GM12878 (cell line): ENCODE data around the gene MAMDC4. TPM values are rescaled to one million over a fixed set of nuclear protein-coding genes. Genes with fewer than 3 reads are reported as not detected.

ENCODE experiments used
- BRCA1 ChIP-seq: IDR thresholded peaks from 2 replicates; pipeline ENCODE4 v1.6.1; 2011; ENCODE audit warnings: low read depth, low read length, improper control_type of control experiment
- CHD1 ChIP-seq: IDR thresholded peaks from 2 replicates; pipeline ENCODE4 v1.6.1; 2012; ENCODE audit warnings: low read depth, low read length, improper control_type of control experiment
- EED ChIP-seq: sonication (generic); IDR thresholded peaks from 2 replicates; pipeline ENCODE4 v1.6.1; 2016; ENCODE audit warnings: antibody characterized with exemption, low read depth
- IKZF2 ChIP-seq, 2 experiments: fragments of 450-650 bp; IDR thresholded peaks; 2 replicates each; pipeline ENCODE4 v1.6.1; 2017; ENCODE audit warnings: mild to moderate bottlenecking in 2 of 2, moderate library complexity in 2 of 2
- MEF2A ChIP-seq: IDR thresholded peaks from 2 replicates; pipeline ENCODE4 v1.6.1; 2011; ENCODE audit warnings: low read depth, mild to moderate bottlenecking, low read length, moderate library complexity; ENCODE audit not compliant: insufficient read depth
- MEF2B ChIP-seq: fragments of 450-650 bp; IDR thresholded peaks from 2 replicates; pipeline ENCODE4 v1.6.1; 2018; ENCODE audit warnings: mild to moderate bottlenecking, moderate library complexity; ENCODE audit not compliant: partially characterized antibody, poor library complexity, severe bottlenecking
- MYC ChIP-seq: IDR thresholded peaks from 2 replicates; pipeline ENCODE4 v1.6.1; 2011; ENCODE audit warnings: mild to moderate bottlenecking, low read length, moderate library complexity, inconsistent platforms; ENCODE audit not compliant: insufficient read depth, insufficient replicate concordance, insufficient read length, severe bottlenecking
- RFX5 ChIP-seq: IDR thresholded peaks from 2 replicates; pipeline ENCODE4 v1.6.1; 2011; ENCODE audit warnings: low read depth, low read length, improper control_type of control experiment
- SMAD1 ChIP-seq: fragments of 450-650 bp; IDR thresholded peaks from 2 replicates; pipeline ENCODE4 v1.6.1; 2018; ENCODE audit warnings: mild to moderate bottlenecking, low read depth; ENCODE audit not compliant: partially characterized antibody
- YY1 ChIP-seq: IDR thresholded peaks from 2 replicates; pipeline ENCODE4 v1.6.1; 2011; ENCODE audit warnings: low read depth, mild to moderate bottlenecking, low read length
- ZSCAN29 ChIP-seq: fragments of 450-650 bp; IDR thresholded peaks from 2 replicates; pipeline ENCODE4 v1.6.1; 2017; ENCODE audit warnings: mild to moderate bottlenecking, moderate library complexity
- polyA plus RNA-seq, 11 experiments: library from polyadenylated mRNA; depleted of rRNA in 4 of 11; unstranded in 6 of 11; stranded (reverse) in 5 of 11; fragments of >200 nt; fragmentation: Nextera tagmentation in 4 of 11; fragmentation: Illumina TruSeq in 1 of 11; extraction: Ambion mirVana in 4 of 11; extraction: Trizol in 1 of 11; gene quantifications; 1 replicate in 1 of 11; 2 replicates in 10 of 11; pipeline versions ENCODE4 v1.2.1 to v1.2.3, GENCODE V29; 2011 to 2016; ENCODE audit warnings: inconsistent platforms in 2 of 11, missing spikeins in 2 of 11, low read depth in 1 of 11
- total RNA-seq, 4 experiments: library from RNA; depleted of rRNA in 3 of 4; stranded (reverse); fragments of >200 nt in 3 of 4; fragmentation: Illumina TruSeq in 1 of 4; extraction: Trizol in 1 of 4; gene quantifications; 2 replicates each; pipeline versions ENCODE4 v1.2.1 to v1.2.3, GENCODE V29; 2013 to 2021
- TF ChIP-seq, protein P1 (sequence below): fragments of 450-650 bp; formaldehyde crosslinking; IDR thresholded peaks from 2 replicates; pipeline ENCODE4 v1.4.0; 2020; ENCODE audit warnings: mild to moderate bottlenecking, moderate library complexity
- TF ChIP-seq, protein P2 (sequence below): IDR thresholded peaks from 2 replicates; pipeline ENCODE4 v1.6.1; 2012; ENCODE audit warnings: low read length, inconsistent platforms
- TF ChIP-seq, protein P3 (sequence below): fragments of 450-650 bp; IDR thresholded peaks from 2 replicates; pipeline ENCODE4 v1.6.1; 2016; ENCODE audit warnings: mild to moderate bottlenecking
- TF ChIP-seq, protein P4 (sequence below), 3 experiments: IDR thresholded peaks in 2 of 3; conservative IDR thresholded peaks in 1 of 3; 2 replicates each; pipeline ENCODE4 v1.5.1; 2011; ENCODE audit warnings: low read depth in 3 of 3, low read length in 3 of 3, mild to moderate bottlenecking in 3 of 3, control low read depth in 2 of 3, moderate library complexity in 2 of 3, inconsistent platforms in 1 of 3, mixed read lengths in 1 of 3; ENCODE audit not compliant: control insufficient read depth in 2 of 3, insufficient read depth in 1 of 3; ENCODE audit errors: extremely low read depth in 1 of 3

The MAMDC4 gene
- total and polyA plus RNA-seq, 10 of the 15 experiments (the other 5 are each of a cell fraction or from before 2014, with no cell fraction given): 0.22 to 5.7 (median 2.4) TPM; not detected in 1

DNA sequence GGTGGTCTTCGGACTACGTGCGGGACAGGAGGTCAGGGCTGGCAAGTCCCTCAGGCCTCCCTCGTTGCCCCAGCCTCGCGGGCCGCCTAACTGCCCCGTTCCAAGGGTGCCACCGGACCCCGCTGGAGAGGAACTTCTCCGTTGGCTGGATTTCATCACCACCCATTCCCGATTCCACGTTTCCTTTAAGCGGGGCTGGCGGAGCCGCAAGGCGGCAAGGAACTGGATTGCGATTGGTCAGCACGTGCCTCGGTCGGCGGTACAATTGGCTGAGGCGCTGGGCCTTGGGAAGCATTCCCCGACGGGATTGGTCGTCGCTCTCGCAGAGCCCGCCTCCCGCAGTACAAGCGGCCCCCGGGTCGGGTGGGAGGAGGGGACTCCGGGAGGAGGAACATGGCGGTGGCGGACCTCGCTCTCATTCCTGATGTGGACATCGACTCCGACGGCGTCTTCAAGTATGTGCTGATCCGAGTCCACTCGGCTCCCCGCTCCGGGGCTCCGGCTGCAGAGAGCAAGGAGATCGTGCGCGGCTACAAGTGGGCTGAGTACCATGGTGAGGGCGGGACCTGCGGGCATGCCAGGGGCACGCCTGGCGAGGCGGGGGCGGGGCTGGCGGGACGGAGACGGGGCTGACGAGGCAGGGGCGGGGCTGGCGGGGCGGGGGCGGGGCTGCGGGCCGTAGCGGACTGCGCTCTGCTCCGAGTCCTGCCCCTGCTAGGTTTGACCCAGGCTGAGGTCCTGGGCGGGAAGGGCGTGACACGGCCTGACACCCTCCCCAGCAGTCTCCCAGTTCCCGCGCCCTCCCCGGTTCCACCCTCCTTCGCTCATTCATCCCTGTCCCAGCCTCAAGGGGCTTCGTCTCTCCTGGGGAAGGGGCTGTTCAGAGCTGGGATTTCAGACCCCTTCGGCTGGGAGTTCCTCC, 2.8 kb upstream of the MAMDC4 start, which contains the start of gene PHPT1 (continued):
- TF ChIP-seq, protein P1, sequence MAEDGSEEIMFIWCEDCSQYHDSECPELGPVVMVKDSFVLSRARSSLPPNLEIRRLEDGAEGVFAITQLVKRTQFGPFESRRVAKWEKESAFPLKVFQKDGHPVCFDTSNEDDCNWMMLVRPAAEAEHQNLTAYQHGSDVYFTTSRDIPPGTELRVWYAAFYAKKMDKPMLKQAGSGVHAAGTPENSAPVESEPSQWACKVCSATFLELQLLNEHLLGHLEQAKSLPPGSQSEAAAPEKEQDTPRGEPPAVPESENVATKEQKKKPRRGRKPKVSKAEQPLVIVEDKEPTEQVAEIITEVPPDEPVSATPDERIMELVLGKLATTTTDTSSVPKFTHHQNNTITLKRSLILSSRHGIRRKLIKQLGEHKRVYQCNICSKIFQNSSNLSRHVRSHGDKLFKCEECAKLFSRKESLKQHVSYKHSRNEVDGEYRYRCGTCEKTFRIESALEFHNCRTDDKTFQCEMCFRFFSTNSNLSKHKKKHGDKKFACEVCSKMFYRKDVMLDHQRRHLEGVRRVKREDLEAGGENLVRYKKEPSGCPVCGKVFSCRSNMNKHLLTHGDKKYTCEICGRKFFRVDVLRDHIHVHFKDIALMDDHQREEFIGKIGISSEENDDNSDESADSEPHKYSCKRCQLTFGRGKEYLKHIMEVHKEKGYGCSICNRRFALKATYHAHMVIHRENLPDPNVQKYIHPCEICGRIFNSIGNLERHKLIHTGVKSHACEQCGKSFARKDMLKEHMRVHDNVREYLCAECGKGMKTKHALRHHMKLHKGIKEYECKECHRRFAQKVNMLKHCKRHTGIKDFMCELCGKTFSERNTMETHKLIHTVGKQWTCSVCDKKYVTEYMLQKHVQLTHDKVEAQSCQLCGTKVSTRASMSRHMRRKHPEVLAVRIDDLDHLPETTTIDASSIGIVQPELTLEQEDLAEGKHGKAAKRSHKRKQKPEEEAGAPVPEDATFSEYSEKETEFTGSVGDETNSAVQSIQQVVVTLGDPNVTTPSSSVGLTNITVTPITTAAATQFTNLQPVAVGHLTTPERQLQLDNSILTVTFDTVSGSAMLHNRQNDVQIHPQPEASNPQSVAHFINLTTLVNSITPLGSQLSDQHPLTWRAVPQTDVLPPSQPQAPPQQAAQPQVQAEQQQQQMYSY (CRISPR knock-in tag): no peak
- TF ChIP-seq RFX5 (no peak), BRCA1 (no peak), MYC (no peak), EED (peak; percentile 44; the same call in 1 of the 2 replicates), MEF2A (no peak), MEF2B (no peak), ZSCAN29 (no peak), SMAD1 (peak; percentile 25), CHD1 (no peak), IKZF2 (IDR thresholded peaks at IDR 0.05) (peak; percentile 70 to 78; a peak in 3 of 4 replicates), YY1 (peak; percentile 92)
- TF ChIP-seq, protein P2, sequence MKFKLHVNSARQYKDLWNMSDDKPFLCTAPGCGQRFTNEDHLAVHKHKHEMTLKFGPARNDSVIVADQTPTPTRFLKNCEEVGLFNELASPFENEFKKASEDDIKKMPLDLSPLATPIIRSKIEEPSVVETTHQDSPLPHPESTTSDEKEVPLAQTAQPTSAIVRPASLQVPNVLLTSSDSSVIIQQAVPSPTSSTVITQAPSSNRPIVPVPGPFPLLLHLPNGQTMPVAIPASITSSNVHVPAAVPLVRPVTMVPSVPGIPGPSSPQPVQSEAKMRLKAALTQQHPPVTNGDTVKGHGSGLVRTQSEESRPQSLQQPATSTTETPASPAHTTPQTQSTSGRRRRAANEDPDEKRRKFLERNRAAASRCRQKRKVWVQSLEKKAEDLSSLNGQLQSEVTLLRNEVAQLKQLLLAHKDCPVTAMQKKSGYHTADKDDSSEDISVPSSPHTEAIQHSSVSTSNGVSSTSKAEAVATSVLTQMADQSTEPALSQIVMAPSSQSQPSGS: no peak
- TF ChIP-seq, protein P3, sequence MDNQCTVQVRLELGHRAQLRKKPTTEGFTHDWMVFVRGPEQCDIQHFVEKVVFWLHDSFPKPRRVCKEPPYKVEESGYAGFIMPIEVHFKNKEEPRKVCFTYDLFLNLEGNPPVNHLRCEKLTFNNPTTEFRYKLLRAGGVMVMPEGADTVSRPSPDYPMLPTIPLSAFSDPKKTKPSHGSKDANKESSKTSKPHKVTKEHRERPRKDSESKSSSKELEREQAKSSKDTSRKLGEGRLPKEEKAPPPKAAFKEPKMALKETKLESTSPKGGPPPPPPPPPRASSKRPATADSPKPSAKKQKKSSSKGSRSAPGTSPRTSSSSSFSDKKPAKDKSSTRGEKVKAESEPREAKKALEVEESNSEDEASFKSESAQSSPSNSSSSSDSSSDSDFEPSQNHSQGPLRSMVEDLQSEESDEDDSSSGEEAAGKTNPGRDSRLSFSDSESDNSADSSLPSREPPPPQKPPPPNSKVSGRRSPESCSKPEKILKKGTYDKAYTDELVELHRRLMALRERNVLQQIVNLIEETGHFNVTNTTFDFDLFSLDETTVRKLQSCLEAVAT: peak; percentile 32; the same call in 1 of the 2 replicates
- TF ChIP-seq, protein P4, sequence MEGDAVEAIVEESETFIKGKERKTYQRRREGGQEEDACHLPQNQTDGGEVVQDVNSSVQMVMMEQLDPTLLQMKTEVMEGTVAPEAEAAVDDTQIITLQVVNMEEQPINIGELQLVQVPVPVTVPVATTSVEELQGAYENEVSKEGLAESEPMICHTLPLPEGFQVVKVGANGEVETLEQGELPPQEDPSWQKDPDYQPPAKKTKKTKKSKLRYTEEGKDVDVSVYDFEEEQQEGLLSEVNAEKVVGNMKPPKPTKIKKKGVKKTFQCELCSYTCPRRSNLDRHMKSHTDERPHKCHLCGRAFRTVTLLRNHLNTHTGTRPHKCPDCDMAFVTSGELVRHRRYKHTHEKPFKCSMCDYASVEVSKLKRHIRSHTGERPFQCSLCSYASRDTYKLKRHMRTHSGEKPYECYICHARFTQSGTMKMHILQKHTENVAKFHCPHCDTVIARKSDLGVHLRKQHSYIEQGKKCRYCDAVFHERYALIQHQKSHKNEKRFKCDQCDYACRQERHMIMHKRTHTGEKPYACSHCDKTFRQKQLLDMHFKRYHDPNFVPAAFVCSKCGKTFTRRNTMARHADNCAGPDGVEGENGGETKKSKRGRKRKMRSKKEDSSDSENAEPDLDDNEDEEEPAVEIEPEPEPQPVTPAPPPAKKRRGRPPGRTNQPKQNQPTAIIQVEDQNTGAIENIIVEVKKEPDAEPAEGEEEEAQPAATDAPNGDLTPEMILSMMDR (IDR thresholded peaks at IDR 0.05 in 2 of 3, conservative IDR thresholded peaks at IDR 0.05 in 1 of 3; ENCODE audit: control insufficient read depth in 2 of 3, extremely low read depth in 1 of 3, insufficient read depth in 1 of 3, low read depth in 3 of 3, low read length in 3 of 3): no peak
